ENCODE measurements around the gene PRDM12. TPM values are rescaled to one million over a fixed set of nuclear protein-coding genes. Genes with fewer than 3 reads are reported as not detected.

Gene PRDM12
- total RNA-seq, 1 experiment from 2014 or later = not detected

DNA sequence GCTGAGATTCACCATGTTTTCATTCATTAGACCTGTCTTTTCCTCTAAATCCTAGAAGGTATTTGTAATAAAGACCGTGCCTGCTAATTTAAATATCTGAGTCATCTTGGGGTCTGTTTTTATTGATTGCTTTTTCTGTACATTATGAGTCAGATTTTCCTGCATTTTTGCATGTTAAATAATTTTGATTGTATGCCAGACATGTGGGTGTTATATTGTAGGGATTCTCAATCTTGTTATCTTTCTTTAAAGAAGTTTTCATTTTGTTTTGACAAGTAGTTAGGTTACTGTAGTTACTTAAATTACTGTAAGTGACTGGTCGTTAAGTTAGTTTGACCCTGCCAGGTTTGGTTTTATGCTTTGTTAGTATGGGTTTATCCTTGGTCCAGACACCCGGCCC is 64.3 kb downstream of the PRDM12 start:
- no peak overlapping the region for H2AFZ ChIP-seq (ENCODE audit: low read length)
- no peak overlapping the region for H3K56ac ChIP-seq (ENCODE audit: insufficient read length, low read depth, low read length)
- no peaks in the 10 kb centered on the region for H3K23me2 ChIP-seq (ENCODE audit: insufficient read length, low read depth, low read length, poor library complexity, severe bottlenecking)
- no peak overlapping the region for H3K4ac ChIP-seq (ENCODE audit: low read depth, low read length)
- WGBS (ENCODE audit: extremely low coverage, insufficient read length, low lambda C conversion rate) = no CpG with 5 or more reads among the region's 3 CpGs
- no peaks in the 10 kb centered on the region for H3K27me3 ChIP-seq (ENCODE audit: insufficient read depth, low read length)
- H2AK5ac ChIP-seq (ENCODE audit: insufficient read length, low read length) = no peak overlapping the region
- no peak overlapping the region for H3K18ac ChIP-seq (ENCODE audit: insufficient read length, low read depth, low read length)
- no peak overlapping the region for H4K8ac ChIP-seq (replicated peaks; ENCODE audit: insufficient read length, low read depth, low read length)
- no peaks in the 10 kb centered on the region for H3K9me3 ChIP-seq (ENCODE audit: control insufficient read depth, low read depth, low read length)
- no peak overlapping the region for H2BK15ac ChIP-seq (ENCODE audit: low read depth, low read length)
- Mint-ChIP-seq H3K27me3 (ENCODE audit: low read depth) (no peaks in the 10 kb centered on the region), H3K27ac (no peak overlapping the region), H3K9me3 (peaks cover 4% of the 10 kb centered on the region in 2 experiments; a peak in 4 of 5 replicates), H3K4me1 (peaks cover 13 to 14% of the 10 kb centered on the region in 2 experiments), H3K36me3 (ENCODE audit: insufficient read depth in 1 of 3, low read depth in 3 of 3) (peaks cover 3 to 9% (median 3%) of the 10 kb centered on the region in 3 experiments; a peak in 5 of 7 replicates), H3K4me3 (no peak overlapping the region)
- no peak overlapping the region for H3K27ac ChIP-seq (ENCODE audit: insufficient read length, low read depth, low read length)
- no peak for DNase-seq
- no peak overlapping the region for H4K91ac ChIP-seq (ENCODE audit: insufficient read length, low read depth, low read length)
- no peak overlapping the region for H3K23ac ChIP-seq (ENCODE audit: insufficient read length, low read depth, low read length)
- H3K79me2 ChIP-seq (ENCODE audit: insufficient read depth, low read length) = peaks cover 1% of the 10 kb centered on the region; the same call in 1 of the 2 replicates
- TF ChIP-seq, protein P1, sequence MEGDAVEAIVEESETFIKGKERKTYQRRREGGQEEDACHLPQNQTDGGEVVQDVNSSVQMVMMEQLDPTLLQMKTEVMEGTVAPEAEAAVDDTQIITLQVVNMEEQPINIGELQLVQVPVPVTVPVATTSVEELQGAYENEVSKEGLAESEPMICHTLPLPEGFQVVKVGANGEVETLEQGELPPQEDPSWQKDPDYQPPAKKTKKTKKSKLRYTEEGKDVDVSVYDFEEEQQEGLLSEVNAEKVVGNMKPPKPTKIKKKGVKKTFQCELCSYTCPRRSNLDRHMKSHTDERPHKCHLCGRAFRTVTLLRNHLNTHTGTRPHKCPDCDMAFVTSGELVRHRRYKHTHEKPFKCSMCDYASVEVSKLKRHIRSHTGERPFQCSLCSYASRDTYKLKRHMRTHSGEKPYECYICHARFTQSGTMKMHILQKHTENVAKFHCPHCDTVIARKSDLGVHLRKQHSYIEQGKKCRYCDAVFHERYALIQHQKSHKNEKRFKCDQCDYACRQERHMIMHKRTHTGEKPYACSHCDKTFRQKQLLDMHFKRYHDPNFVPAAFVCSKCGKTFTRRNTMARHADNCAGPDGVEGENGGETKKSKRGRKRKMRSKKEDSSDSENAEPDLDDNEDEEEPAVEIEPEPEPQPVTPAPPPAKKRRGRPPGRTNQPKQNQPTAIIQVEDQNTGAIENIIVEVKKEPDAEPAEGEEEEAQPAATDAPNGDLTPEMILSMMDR (conservative IDR thresholded peaks at IDR 0.05) = no peak
- no peaks in the 10 kb centered on the region for H4K20me1 ChIP-seq (ENCODE audit: control insufficient read depth, insufficient read depth, insufficient read length)
- H3T11ph ChIP-seq (ENCODE audit: low read length) = no peak overlapping the region
- H2BK5ac ChIP-seq (ENCODE audit: insufficient read length, low read length) = no peak overlapping the region
- H3K9ac ChIP-seq (ENCODE audit: extremely low read depth, insufficient read length, low read length) = no peak overlapping the region
- H4K5ac ChIP-seq (ENCODE audit: insufficient read length, low read depth, low read length) = no peak overlapping the region
- H3K14ac ChIP-seq (ENCODE audit: insufficient read depth, low read length) = no peak overlapping the region
- H2BK120ac ChIP-seq (ENCODE audit: low read depth, low read length, poor library complexity, severe bottlenecking) = no peak overlapping the region
- no peak overlapping the region for H3K4me2 ChIP-seq (ENCODE audit: insufficient read depth, insufficient read length, low read length)
- no peak overlapping the region for H2BK12ac ChIP-seq (ENCODE audit: insufficient read length, low read depth, low read length)
- H3K79me1 ChIP-seq (ENCODE audit: insufficient read depth, low read depth, low read length, poor library complexity, severe bottlenecking) = peaks cover 2% of the 10 kb centered on the region
- no peaks in the 10 kb centered on the region; the same call in 1 of the 2 replicates for H3K4me1 ChIP-seq (ENCODE audit: insufficient read depth, low read length)
- no peak overlapping the region for H2BK20ac ChIP-seq (ENCODE audit: low read depth, low read length, poor library complexity, severe bottlenecking)
